NK-92 (cell line): ENCODE data around the gene YY1AP1.
"Not testable (repeated sequence)": the region's sequence is repeated elsewhere in the genome, so short reads cannot be mapped to it uniquely, and the experiment has no call there.

Experiments
- DNase-seq: peaks from one replicate; lab custom pipeline; 2025; ENCODE audit not compliant: unreplicated experiment; lab: John Stamatoyannopoulos, UW

YY1AP1 gene

GRCh38 chr1:155696524-155696923 is 8.0 kb upstream of the YY1AP1 start:
- DNase-seq, result no peak

DNA sequence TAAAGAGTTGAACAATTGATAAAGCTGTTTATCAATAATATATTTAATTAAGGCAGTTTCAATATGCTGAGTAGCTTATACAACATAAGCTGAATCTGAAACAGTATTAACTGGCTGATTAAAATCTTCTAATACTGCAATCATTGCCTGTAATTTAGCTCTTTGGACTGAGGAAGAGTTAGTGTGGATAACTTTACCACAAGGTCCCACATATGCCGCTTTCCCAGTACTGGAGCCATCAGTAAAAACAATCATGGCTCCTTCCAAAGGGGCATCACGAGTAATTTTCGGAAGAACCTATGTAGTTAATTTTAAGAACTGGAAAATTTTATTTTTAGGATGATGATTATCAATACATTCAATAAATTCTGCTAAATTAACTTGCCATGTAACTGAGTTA is 7.0 kb upstream of the YY1AP1 start:
- no peak for DNase-seq

- no peak for DNase-seq
These were observed 6.5 kb upstream of the YY1AP1 start for GRCh38 chr1:155695072-155695471.

GRCh38 chr1:155694167-155694566 is 5.6 kb upstream of the YY1AP1 start:
- DNase-seq, result no peak

GRCh38 chr1:155691992-155692528 is 3.5 kb upstream of the YY1AP1 start:
- no peak for DNase-seq

- not testable (repeated sequence) for DNase-seq
These were observed 570 bp upstream of the YY1AP1 start, which contains the start of gene DAP3 for GRCh38 chr1:155689081-155689607. DAP3 (plus strand) TSS chr1:155689091; CDS start chr1:155709780, 20,689 bp downstream.

- DNase-seq, result not testable (repeated sequence)
These were observed 760 bp downstream of the YY1AP1 start for GRCh38 chr1:155687705-155688323.

- no peak for DNase-seq
These were observed 6.8 kb downstream of the YY1AP1 start for GRCh38 chr1:155681776-155682175.

DNA sequence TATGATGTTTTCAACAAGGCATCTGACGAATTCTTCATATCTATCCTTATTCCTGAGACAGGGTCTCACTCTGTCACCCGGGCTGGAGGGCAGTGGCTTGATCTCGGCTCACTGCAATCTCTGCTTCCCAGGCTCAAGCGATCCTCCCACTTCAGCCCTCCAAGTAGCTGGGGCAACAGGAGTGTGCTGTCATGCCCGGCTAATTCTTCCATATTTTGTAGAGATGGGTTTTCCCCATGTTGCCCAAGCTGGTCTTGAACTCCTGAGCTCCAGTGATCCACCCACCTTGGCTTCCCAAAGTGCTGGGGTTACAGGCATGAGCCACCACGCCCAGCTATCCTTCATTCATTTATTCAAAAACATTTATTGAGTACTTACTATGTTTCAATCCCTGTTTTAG is 8.0 kb downstream of the YY1AP1 start:
- no peak for DNase-seq

- DNase-seq, result not testable (repeated sequence)
These were observed 9.6 kb downstream of the YY1AP1 start for GRCh38 chr1:155678992-155679391.

DNA sequence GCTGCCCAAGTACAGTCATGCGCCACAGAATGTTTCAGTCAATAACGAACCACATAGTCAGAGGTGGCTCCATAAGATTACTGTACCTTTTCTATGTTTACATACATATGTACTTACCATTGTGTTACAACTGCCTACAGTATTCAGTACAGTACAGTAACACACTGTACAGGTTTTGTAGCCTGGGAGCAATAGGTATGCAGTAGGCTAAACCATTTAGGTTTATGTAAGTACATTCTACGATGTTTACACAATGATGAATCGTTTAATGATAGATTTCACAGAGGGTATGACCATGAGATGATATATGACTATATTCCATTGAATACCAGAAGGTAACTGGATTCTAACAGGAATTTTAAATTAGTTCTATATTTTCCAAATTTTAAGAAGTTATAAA is 10.5 kb downstream of the YY1AP1 start:
- DNase-seq, result no peak

DNA sequence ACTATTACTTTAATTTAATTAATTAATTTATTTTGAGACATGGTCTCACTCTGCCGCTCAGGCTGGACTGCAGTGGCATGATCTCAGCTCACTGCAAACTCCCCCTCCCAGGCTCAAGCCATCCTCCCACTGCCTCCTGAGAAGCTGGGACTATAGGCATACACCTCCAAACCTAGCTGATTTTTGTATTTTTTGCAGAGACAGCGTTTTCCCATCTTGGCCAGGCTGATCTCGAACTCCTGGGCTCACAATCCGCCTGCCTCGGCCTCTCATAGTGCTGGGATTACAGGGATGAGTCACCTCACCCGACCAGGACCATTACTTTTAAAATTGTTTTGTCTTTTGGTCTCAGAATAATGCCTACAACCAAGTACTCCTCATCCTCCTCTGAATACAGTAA is 15.6 kb downstream of the YY1AP1 start:
- no peak for DNase-seq

DNA sequence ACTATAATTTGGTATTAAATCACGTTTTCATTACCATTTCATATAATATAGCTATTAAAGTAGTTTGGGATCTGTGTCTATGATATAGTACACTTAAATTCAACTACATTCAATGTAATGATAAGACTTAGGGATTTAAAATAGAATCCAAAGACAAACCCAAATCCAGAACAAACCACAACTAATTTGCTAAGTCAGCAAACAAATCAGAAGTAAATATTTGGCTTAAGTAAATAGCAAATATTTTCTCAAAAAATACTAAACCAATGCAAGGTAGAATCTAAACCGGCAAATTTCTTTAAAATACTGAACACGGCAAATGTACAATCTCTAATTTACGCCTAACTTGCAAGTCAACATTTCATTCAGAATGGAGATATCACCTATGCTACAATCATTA is 16.8 kb downstream of the YY1AP1 start:
- no peak for DNase-seq

GRCh38 chr1:155669233-155670162 is 19.1 kb downstream of the YY1AP1 start:
- DNase-seq, result no peak

DNA sequence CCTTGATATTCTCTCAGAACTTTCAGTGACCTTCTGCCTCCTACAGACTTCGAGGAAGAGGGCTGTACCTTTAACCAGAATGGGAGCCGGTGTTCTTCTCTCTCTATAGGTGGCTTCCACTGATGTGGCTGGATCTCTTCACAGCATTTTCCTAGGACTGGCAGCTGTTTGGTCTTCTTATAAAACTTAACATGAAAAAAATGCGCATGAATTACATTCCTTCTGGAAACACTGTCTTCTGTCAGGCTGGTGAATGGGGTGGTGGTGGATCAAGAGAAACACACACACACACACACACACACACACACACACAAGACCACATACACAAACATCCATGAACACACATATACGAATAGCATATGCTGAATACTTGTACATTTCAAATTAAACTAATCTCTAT is 27.3 kb downstream of the YY1AP1 start:
- not testable (repeated sequence) for DNase-seq

GRCh38 chr1:155657463-155657862 is 31.1 kb downstream of the YY1AP1 start:
- DNase-seq, result no peak

DNA sequence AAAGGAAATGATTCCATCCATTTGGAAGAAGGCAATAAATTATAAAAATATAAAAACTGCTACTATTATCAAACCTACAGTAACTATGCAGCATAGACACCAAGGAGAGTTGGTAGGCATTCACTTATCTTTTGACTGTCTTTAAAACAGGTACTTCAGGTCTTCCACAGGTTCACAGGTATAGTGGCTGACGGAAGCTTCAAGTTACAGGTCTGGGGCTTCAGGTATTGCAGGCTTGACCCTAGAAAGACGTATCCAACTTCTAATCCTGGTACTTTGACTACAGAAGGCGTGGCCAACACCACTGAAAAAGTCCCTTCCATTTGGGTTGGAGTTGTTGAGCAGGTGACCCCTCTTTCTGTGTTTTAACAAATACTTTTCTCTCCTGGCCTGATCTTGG is 35.6 kb downstream of the YY1AP1 start:
- DNase-seq, result no peak

GRCh38 chr1:155651861-155652661 is 36.5 kb downstream of the YY1AP1 start:
- DNase-seq, result no peak

- DNase-seq, result no peak
These were observed 38.3 kb downstream of the YY1AP1 start for GRCh38 chr1:155650231-155650757.

- no peak for DNase-seq
These were observed 38.9 kb downstream of the YY1AP1 start for GRCh38 chr1:155649676-155650075.
